Measurements from ENCODE around the gene ARHGEF2.
"Not testable (repeated sequence)": the region's sequence is repeated elsewhere in the genome, so short reads cannot be mapped to it uniquely, and the experiment has no call there.

ARHGEF2 gene

DNA sequence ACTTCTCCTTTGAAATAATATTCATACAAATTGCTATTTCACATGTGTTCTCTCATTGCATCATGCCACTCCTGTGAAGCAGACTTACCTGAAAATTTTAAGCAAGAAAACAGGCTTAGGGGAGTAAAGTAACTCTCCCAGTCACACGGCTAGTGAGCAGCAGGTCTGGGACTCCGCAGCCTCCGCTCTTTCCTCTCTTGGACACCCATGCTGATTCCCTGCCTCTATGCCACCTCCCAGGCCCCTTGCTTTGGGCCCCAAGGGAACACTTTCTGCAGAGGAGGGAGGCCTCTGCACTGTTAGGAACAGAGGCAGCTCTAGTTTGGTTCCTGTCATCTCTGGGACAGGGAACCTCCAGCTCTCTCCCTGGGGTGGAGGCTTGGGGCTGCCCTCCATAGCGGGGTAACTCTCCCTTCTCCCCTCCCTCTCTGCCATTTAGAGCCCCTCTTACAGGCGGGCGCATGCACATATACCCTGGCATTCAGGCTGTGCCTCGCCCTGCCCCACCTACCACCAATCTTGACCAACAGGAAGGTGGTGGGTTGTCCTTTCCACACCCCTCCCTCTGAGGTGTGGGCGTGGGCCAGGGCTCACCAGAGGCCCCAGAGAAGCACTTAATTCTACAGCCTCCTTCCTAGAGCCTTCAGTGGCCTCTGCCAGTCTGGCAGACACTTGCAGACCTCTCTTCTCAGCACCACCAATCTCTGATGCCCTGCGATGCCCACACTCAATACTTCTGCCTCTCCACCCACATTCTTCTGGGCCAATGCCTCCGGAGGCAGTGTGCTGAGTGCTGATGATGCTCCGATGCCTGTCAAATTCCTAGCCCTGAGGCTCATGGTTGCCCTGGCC, 37.1 kb downstream of the ARHGEF2 start, which contains the start of gene RXFP4:
Gene RXFP4, plus strand, starts transcription at position 646 of the 852 bp plus-strand sequence. Its CDS starts 72 bp downstream, at position 718.
- no peak for DNase-seq

DNA sequence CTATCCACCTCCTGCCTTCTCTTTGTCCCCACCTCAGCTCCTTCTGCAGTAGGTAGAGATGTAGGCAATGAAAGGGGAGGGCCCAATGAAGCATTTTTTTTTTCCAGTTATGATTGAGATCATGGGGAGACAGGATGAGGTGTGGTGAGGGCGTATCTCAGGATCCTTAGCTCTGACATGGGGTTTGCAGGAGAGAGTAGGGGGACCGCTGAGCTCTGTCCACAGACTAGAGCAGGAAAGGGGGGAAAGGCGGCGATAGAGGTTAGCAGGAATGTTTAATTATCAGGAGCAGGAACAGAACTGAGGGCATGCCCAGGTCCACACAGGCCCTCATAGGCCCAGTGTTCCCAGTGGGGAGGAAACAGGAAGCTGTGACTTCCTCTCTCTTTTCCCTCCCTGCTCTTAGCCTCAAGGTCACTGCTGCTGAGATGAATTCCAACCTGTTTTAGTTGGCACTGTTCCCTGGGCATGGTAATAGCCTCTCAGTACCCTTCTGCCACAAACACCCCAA, 37.8 kb downstream of the ARHGEF2 start:
- DNase-seq = no peak

DNA sequence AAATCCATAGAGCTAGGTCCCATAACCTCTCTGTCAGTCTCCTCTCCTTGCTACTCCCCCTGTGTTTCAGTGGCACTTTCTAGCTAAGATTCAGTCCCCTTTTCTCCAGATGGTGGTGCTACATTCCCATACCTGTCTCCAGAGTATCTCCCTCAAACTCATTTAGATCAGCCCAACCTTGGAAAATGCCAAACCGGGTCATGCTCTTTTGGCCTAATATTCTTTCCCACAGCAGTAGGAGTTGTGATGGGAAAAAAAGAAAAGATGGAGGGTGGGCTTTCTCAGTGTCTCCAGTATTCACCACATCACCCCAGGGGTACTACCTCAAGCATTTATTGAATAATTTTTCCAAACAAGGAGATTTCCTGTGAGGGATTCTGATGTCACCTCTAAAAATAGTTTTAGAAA, 40.1 kb downstream of the ARHGEF2 start:
- no peak for DNase-seq

GRCh38 chr1:155934936-155935590, 43.3 kb downstream of the ARHGEF2 start:
- DNase-seq = no peak

- peak; percentile 71 for DNase-seq
Observed at GRCh38 chr1:155934097-155934935, 44.0 kb downstream of the ARHGEF2 start, which contains the start of gene KHDC4. Gene KHDC4, minus strand, starts transcription at chr1:155934413. Its CDS starts 40 bp downstream, at chr1:155934373.

DNA sequence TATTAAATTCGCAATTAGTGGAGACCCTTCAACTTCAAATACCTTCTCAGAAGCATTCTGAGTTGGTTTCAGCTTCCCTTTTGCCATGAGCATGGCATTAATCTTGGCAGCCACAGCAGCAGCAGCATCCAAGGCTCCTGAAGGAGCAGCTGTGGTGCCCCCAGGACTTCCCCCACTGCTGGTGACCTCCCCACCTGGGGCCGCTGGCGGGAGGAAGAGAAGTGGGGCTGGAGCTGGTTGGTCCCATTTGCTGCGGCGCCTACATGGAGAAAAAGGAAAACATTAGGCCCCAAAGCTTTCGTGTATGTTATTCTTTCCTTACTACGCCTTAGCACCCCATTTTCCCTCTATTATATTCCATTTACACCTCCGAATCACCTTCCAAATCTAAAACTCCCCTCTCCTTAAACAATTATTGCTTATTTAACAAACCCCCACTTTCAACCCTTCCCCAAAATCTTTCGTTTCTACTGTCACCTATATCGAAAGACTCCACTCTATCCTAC, 44.7 kb downstream of the ARHGEF2 start:
- DNase-seq = no peak

DNA sequence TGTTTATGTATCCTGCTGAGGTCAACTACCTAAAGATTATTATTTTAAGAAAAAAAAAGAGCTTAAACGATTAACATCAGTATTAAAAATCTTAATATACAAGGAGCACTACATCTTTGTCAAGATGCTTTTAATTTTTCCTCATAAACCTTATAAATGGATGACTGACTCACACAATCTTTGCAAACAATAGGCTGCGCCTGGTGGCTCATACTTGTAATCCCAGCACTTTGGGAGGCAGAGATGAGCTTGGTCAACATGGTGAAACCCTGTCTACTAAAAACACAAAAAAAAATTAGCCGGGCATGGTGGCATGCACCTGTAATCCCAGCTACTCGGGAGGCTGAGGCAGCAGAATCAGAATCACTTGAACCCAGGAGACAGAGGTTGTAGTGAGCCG, 45.9 kb downstream of the ARHGEF2 start:
- DNase-seq = no peak

DNA sequence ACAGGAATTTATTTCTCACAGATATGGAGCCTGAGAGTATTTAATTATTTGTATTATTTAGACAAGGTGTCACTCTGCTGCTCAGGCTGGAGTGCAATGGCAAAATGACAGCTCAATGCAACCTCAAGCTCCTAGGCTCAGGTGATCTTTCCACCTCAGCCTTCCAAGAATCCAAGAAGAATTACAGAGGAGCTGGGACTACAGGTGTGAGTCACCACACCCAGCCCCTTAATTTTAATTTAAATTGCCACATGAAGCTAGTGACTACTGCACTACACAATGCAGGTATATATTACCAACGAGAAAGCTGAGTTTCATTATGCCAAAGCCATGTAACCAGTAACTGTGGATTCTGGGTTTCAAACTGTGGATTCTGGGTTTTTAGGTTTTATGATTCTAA, 46.3 kb downstream of the ARHGEF2 start:
- no peak for DNase-seq

- no peak for DNase-seq
Observed at GRCh38 chr1:155931332-155932038, 46.9 kb downstream of the ARHGEF2 start.

DNA sequence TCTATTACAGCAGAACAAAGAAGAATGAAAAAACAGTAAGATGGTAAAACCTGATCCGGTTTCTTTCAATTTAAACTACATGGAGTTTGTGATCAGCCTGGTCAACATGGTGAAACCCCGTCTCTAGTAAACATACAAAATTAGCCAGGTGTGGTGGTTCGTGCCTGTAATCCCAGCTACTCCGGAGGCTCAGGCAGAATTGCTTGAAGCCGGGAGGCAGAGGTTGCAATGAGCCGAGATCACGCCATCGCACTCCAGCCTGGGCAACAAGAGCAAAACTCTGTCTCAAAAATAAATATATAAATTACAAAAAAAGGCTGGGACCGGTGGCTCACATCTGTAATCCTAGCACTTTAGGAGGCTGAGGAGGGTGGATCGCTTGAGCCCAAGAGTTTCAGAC, 47.6 kb downstream of the ARHGEF2 start:
- not testable (repeated sequence) for DNase-seq

- DNase-seq = no peak
Observed at GRCh38 chr1:155929057-155929456, 49.3 kb downstream of the ARHGEF2 start.

DNA sequence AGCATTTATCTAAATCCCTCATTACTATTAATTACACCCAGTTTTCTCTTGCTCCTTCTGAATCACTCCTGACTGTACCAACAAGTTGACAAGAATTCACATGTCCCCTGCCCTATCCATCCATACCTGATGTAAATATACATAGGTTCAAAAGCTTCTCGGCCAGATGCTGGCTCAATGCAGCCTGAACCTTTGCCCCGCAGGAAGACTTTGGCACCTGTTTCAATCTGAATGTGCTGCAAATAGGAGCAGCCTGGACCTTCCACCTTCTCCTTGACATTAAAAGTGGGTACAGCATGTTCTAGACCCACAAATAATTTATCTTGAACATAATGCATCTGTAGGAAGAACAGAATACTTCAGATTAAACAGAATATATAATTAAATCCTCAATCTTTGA, 52.8 kb downstream of the ARHGEF2 start:
- DNase-seq = no peak

GRCh38 chr1:155920717-155921116, 57.6 kb downstream of the ARHGEF2 start:
- no peak for DNase-seq

DNA sequence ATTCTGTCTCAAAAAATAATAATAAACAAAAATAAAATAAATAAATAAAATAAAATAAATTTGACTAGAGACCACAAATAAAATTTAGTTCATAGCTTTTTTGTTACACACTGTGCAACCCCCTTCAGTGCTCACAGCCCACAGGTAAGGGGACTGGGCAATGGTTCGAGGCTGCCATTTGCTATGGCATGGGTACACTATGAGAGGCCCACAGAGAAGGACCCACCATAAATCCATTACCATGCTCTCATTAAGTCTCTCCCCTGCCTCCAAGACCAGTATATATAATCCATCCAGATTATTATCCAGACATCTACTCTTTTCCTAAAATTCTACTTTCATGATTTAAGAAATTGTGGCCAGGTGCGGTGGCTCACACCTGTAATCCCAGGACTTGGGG, 58.5 kb downstream of the ARHGEF2 start:
- DNase-seq = no peak

DNA sequence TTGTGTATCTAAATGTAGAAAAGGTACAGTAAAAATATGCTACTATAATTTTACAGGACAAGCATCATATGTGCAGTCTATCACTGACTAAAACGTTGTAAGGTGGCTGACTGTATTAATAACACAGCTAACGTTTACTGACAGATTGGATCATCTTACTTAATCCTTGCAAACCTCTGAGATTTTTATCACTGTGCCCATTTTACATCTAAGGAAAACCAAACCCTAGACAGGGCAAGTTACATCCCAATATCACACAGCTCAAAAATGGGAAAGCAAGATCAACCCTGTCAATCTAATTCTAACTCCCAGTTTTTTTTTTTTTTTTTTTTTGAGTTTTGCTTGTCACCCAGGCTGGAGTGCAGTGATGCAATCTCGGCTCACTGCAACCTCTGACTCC, 59.7 kb downstream of the ARHGEF2 start:
- DNase-seq = no peak

DNA sequence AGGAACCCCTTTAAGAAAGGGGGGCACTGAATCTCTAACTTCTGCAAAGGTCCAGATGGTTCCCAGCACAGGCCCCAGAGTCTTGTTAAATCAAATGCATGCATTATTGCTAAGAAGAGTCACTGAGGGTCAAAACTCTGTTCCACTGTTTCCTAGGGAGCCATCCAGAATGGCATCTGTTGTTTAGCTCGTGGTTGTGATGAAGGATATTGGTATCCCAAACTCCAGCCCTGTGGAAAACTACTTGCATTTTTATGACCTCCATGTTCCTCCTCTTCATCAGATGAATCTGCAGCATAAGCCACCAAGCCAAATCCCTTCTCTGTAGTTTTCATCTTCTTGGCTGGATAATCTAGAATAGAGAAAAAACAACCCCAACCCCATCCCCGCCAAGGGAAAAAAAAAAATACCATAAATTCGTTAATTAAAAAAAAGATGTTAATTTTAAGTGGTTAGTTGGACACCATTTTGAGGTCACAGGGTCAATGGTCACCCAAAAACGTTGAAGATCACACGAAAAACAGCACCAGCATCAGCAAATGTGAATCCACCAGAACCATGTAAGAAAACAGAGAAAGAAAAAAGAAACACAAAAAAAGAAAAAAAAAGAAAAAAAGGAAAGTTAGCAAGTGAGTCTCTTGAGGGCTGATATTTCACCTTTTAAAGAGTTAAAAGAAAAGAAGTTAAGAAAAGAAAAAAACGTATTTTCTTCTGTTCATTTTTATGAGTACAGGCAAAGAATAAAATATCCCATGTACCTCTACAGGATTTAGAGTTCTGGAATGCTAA, 64.2 kb downstream of the ARHGEF2 start:
- no peak for DNase-seq

GRCh38 chr1:155912056-155912536, 66.3 kb downstream of the ARHGEF2 start:
- no peak for DNase-seq

- DNase-seq = peak; percentile 71
Observed at GRCh38 chr1:155911156-155912055, 66.9 kb downstream of the ARHGEF2 start, which contains the start of gene RIT1. Gene RIT1, minus strand, starts transcription at chr1:155911349. Its CDS starts 588 bp downstream, at chr1:155910761.

GRCh38 chr1:155910621-155911121, 67.7 kb downstream of the ARHGEF2 start:
- DNase-seq = no peak

Measured in activated gamma-delta T cell (primary cell).